Globus pallidus (tissue), 1 donor: ENCODE measurements around the gene TOM1.
A peak's percentile ranks its signal among the peaks of the same experiment; 100 is the strongest.

Source experiments
- DNase-seq: peaks from one replicate; pipeline ENCODE4 v3.0.0-alpha.2; 2015; ENCODE audit warnings: low spot score

Gene TOM1

GRCh38 chr22:35394810-35395563 lies 95.3 kb downstream of the TOM1 start:
- DNase-seq, result no peak

GRCh38 chr22:35396622-35397021 lies 96.9 kb downstream of the TOM1 start:
- peak; percentile 54 for DNase-seq

GRCh38 chr22:35397095-35397904 lies 97.6 kb downstream of the TOM1 start:
- no peak for DNase-seq
